HG03575 (cell line): Measurements from ENCODE around the gene RSRC1.

Experiments
- ATAC-seq: cut with Tn5 transposase; IDR thresholded peaks from one replicate; pipeline ENCODE4 v1.9.1; 2021; ENCODE audit not compliant: unreplicated experiment, insufficient number of reproducible peaks, low FRiP score; ENCODE audit errors: extremely low read depth

RSRC1 gene

GRCh38 chr3:158420654-158421396 lies 310.9 kb downstream of the RSRC1 start:
- ATAC-seq = peak; percentile 97

- no peak for ATAC-seq
Measured at GRCh38 chr3:158430448-158430847, 320.6 kb downstream of the RSRC1 start.

GRCh38 chr3:158430968-158431367 lies 321.1 kb downstream of the RSRC1 start:
- ATAC-seq = no peak

GRCh38 chr3:158431829-158432228 lies 321.9 kb downstream of the RSRC1 start:
- no peak for ATAC-seq

DNA sequence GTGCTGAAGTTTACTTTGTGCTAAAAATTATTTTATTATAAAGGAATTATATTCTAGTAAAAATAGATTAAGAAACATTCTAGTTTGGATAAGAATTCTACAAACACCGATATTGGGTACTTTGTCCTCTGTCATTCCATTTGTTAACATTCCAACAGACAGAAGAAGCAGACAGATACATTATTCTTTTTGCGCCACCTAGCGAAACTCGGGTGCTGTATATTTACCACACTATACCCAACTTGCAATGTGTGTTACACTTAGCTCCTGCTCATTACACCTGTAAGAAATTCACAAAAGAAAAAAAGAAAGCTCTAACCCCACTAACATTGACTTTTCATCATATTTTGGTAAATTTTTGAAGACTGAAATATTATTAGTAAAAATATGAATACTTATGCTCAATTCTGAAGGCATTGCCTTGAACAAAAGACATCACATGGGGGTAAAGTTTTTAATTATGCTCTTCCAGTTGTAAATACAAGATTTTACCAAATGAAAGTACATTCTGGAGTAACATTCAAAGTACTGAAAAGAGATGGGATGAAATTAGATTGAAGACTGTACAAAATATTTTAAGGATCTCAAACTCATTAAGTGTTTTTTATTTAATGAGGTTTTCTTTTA lies 324.6 kb downstream of the RSRC1 start:
- no peak for ATAC-seq

GRCh38 chr3:158443632-158444031 lies 333.7 kb downstream of the RSRC1 start:
- ATAC-seq = peak; percentile 94

- no peak for ATAC-seq
Measured at GRCh38 chr3:158447408-158447807, 337.5 kb downstream of the RSRC1 start.

- ATAC-seq = no peak
Measured at GRCh38 chr3:158451405-158452055, 341.6 kb downstream of the RSRC1 start.

DNA sequence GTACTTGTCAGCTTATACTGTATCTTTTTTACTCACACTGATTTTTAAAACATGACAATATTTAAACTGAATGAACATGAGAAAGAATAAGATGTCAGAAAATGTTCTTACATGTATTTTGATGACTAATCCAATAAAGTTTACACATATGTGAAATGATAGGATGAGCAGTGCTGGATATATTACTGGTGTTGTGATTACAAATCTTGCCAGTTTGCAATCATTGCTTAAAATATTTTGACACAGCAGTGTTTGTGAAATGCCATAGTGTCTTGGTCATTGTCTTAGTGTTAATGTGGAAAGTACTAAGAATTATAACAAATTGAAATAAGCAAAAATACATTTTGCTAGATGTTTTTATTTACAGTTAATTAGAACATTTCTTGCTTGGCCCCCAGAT lies 342.4 kb downstream of the RSRC1 start:
- ATAC-seq = no peak

DNA sequence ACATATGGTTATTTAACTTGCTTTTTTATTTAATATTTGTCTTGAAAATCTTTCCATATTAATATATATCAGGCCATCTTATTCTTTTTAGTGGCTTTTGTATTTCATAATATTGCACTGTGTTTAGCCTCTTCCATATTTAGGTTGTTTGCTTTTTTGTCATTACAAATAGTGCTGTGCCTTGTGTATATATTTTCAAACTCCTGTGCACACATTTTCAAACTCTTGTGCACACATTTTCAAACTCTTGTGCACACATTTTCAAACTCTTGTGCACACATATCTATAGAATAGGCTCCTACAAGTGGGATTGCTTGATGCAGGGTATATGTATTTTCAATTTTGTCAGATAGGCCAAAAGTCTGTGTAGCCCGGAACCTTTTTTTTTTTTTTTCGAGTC lies 343.1 kb downstream of the RSRC1 start:
- no peak for ATAC-seq

DNA sequence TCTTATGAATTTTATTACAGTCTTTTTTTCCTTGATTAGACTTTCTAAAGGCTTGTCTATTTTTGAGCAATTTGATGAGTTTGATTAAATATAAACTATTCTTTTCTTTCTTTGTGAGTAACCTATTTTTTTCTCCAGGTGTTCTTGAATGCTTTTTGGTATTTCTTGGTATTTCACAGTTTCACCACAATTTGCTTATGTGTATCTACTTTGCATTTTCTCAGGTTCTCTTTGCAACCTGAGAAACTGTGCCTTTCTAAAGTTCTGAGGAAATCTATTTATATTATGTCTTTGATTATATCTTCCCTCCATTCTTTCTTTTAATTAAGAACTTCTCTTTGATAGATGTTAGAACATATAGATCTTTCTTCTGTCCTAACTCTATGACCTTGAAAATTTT lies 344.0 kb downstream of the RSRC1 start:
- no peak for ATAC-seq

DNA sequence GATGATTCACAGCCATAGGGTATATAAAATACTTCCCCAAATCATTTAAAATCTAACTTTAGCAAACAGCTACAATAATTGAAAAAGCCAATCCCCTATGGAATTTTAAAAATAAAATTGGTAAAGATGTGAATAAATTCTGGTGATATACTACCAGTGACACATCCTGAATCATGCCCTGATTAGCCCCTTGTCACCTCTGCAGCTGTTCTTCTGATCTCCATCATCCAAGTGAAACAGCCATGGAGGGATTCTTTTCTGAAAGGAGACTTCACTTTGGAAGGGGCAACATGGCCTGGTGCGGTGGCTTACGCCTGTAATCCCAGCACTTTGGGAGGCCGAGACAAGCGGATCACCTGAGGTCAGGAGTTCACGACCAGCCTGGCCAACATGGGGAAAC lies 345.5 kb downstream of the RSRC1 start:
- ATAC-seq = no peak

DNA sequence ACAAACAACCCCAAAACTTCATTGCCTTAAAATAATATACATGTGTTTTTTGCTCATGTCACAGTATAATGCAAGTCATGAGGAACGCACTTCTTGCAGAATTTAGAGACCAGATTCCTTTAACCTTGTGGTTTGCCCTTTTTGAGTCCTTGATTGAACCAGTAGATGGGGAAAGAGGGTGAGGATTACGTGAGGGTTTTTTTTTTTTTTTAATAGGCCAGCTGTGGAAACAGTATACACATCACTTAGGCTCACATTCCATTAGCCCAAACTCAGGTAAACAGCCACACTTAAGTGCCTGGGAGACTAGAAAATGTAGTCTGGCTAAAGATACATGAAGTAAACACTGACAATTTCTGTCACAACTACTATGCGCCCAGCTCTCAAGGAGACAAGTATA lies 346.2 kb downstream of the RSRC1 start:
- ATAC-seq = no peak

DNA sequence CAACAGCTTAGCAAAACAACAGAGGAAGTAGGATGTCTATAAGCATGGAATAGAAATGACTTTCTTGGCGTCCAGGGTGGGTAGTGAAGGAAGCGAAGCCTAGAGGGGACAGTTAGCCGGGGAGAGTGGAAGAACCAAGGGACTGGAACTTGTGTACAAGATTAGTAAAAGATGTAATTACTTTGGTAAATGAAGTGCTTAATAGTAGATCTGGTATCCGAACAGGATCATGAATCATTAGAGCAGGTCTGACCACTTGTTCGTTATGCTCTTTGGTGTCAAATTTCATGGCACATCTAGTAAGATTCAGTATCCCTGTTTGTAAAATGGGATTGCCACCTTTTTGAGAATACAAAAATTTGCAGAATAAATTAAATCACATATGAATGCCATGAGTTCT lies 348.6 kb downstream of the RSRC1 start:
- no peak for ATAC-seq

DNA sequence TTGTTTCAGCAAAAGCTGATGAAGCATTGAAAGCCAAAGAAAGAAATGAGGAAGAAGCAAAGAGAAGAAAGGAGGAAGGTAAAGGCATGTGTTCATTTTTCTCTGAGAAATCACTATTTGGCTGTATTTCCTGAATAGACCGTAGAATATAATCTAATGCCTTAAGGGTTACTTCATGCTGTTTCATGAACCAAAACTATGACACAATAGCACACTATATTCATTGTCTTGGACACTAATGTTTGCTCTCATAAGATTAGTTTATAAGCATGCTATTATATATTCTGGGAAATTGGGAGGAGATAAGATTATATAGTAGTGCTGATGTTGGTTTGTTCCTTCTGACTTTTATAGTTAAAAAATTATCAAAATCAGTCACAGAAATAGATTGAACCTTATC lies 351.0 kb downstream of the RSRC1 start:
- no peak for ATAC-seq

GRCh38 chr3:158463556-158463955 lies 353.7 kb downstream of the RSRC1 start:
- no peak for ATAC-seq

DNA sequence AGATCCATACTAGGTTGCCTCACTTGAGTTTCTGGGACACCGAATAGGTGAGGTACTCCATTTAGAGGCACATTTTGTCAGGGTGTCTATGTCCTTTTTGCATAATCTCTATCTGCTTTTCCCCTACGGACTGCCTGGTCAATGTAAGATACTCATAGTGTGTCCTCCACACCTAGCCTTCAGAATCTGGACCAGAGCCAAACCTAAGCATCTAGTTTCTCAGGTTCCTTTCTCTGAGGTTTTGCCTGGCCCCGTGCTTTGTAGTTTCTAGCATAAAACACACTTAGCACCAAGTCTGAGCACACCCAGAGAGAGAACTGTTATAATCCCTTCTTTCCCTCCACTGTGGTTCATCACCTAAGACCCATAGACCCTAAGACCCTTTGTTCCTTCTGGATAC lies 355.2 kb downstream of the RSRC1 start:
- no peak for ATAC-seq

GRCh38 chr3:158470944-158471638 lies 361.2 kb downstream of the RSRC1 start:
- no peak for ATAC-seq

DNA sequence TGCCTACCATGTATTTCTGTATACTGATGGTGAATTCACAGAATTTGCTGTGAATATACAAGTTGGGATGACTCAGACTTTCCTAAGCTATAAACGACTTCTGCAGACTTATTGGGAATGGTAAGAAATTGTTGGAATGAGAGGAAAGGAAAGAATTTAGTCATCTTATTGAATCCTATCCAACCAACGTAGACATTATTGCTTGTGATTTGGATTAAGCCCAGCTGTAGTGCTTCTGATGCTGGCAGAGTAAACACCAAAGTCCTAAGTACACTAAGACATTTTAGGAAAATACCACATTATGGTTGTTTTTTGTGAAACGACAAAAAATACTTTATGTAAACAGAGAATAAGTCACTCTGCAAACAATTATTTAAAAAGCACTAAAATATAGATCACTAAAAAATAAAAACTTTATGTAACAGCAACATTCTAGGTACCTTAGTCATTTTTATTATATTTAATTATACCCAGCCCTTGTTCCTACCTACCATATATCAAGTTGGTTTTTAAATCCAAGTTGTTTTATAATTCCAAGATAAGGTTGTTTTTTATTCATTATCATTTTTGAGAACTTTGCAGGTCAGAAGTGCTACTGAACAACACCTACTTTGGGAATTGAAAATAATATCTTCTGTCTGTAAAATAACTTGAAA lies 361.9 kb downstream of the RSRC1 start:
- ATAC-seq = no peak
